HG03025 (cell line): ENCODE data around the gene GPR55.
"Not testable (repeated sequence)": the region's sequence is repeated elsewhere in the genome, so short reads cannot be mapped to it uniquely, and the experiment has no call there.

Experiments used
- ATAC-seq: cut with Tn5 transposase; IDR thresholded peaks from one replicate; pipeline ENCODE4 v1.9.1; 2021; ENCODE audit warnings: mild to moderate bottlenecking, moderate library complexity; ENCODE audit not compliant: unreplicated experiment, low FRiP score

Gene GPR55

GRCh38 chr2:230936243-230936642 is 11.2 kb upstream of the GPR55 start:
- not testable (repeated sequence) for ATAC-seq

- no peak for ATAC-seq
Observed at GRCh38 chr2:230935130-230935430, 10.0 kb upstream of the GPR55 start.

DNA sequence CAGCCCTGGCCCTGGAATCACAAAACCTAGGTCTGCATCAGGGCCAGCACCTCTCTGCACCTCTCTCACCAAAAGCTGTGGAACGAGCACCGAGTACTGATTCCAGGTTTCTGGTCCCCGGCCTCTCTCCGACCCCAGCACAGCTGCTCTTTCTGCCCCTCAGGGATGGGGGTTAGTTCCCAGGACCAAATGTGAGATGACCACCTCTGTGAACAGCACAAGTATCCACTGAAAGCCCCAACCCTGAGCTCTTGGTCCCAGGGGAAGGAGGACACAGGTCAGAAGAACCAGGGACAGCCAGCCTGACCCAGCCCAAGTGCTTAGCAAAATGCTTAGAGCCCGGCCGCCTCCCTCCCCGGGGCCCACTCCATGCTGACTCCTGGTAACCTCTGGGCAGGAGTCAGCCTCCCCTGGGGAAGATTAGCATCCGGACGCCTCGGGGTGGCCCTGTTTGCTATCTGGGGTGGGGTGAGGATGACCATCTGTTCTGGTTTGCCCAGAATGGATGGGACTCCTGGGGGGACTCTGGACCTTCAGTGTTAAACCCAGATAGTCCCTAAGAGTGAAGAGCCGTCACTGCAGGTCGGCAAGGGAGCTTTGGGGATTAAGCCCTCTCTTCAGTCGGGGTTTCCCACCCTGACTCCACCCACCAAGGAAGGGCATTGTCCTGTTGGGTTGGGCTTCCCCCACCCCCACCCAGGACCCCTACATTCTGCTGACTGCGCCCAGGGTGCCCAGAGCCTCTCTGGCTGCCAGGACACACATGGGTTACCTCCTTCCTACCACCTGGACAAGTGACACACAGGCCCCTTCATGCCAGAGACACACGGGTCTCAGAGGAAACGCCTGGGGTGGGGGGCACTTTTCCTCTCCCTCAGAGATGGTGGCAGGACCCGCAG is 9.4 kb upstream of the GPR55 start:
- no peak for ATAC-seq

- ATAC-seq, result no peak
Observed at GRCh38 chr2:230933521-230934180, 8.6 kb upstream of the GPR55 start.

GRCh38 chr2:230932556-230933511 is 7.8 kb upstream of the GPR55 start:
- no peak for ATAC-seq

- no peak for ATAC-seq
Observed at GRCh38 chr2:230931556-230932231, 6.7 kb upstream of the GPR55 start.

DNA sequence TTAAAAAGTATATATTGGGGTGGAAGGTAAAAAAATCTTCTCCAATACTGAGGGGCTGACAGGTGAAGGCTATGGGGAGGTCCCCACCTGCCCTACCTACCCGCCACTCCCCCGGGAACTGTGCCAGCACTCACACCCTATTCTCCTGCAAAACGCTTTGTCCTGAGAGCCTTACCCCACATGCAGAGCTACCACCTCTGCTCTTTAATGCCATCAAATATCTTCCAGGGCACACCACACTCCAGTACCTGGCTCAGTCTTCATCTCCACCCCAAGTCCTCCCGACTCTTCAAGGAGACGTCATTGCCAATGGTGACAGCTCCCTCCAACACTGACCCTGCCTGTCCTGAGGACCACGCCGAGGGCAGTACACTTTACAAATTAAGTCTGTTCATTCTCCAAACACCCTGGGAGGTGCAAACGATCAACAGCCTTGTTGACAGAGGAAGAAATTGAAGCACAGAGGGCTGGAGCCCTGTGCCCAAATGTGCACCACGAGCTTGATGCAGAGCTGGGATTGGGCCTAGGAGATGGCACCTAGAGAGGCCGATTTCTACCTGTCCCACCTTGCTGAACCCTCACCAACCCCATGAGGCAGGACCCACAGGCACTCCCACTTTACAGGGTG is 6.0 kb upstream of the GPR55 start:
- no peak for ATAC-seq

DNA sequence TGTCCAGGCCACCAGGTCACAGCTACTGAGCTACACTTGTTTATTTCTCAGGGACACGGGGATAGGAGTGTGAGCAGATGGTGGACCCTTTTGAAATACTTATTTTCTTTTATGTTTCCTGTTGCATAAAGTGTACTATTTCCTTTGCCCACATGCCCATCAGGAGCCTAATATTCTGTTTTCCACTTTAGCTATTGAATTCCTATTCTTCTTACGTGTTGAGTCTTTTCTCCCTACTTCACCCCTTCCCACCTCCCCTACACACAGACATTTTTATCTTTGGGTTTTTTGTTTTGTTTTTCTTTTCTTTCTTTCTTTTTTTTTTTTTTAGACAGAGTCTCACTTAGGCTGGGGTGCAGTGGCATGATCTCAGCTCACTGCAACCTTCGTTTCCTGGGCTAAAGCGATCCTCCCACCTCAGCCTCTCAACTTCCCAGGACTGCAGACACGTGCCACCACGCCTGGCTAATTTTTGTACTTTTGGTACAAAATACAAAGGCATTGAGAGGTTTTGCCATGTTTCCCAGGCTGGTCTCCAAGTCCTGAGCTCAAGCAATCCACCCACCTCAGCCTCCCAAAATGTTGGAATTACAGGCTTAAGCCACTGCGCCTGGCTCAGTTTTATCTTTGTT is 5.2 kb upstream of the GPR55 start:
- ATAC-seq, result no peak

- no peak for ATAC-seq
Observed at GRCh38 chr2:230929381-230930148, 4.5 kb upstream of the GPR55 start.

DNA sequence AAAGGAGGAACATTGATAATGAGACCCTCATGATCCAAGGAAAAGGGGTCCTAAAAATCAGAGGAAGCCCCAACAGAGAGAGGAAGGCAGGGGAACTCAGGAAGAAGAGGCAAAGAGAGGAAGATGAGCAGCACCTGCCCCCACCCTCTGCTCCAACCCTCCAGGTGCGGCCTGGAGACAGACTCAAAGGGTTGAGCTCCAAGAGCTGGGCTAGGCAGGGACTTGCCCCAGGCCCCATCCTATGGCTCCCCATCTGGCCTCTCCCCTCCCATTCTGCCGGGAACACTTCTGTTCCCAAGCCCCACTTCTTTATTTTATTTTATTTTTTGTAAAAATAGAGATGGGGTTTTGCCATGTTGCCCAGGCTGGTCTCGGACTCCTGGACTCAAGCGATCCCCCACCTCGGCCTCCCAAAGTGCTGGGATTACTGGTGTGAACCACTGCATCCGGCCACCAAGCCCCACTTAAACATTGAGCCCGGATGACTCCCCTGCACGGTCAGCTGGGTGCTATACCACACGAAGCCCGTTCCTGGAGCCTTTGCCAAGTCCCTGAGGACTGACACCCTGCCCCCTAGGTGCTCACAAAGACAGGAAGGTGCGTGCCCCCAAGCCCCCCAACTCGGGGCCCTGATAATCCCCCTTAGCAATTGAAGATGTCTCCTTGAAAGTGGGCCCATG is 3.8 kb upstream of the GPR55 start:
- ATAC-seq, result no peak

GRCh38 chr2:230927711-230928341 is 2.8 kb upstream of the GPR55 start:
- no peak for ATAC-seq

- no peak for ATAC-seq
Observed at GRCh38 chr2:230925879-230926765, 1.1 kb upstream of the GPR55 start.

DNA sequence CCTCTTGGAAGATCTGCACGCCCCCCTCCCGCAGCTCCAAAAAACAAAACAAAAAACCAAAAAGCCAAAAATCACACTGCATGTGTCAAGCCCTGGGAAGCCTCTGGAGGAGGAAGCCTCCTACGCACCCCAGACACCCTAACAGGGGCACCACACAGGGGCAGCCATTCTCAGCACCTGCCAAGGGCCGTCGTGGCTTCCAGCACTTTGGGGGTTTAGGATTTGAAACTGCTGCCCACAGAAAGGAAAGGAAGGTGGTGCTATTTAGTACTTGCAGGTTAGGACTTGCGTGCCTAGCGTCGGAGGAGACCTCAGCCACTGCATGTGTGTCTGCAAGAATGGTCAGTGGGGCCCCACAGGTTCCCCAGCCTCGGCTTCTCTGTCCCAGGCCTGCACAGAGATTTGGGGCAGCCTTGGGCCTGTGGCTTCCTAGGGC is 419 bp upstream of the GPR55 start:
- ATAC-seq, result no peak

- ATAC-seq, result peak; percentile 3
Observed at GRCh38 chr2:230924092-230924469, 961 bp downstream of the GPR55 start.

DNA sequence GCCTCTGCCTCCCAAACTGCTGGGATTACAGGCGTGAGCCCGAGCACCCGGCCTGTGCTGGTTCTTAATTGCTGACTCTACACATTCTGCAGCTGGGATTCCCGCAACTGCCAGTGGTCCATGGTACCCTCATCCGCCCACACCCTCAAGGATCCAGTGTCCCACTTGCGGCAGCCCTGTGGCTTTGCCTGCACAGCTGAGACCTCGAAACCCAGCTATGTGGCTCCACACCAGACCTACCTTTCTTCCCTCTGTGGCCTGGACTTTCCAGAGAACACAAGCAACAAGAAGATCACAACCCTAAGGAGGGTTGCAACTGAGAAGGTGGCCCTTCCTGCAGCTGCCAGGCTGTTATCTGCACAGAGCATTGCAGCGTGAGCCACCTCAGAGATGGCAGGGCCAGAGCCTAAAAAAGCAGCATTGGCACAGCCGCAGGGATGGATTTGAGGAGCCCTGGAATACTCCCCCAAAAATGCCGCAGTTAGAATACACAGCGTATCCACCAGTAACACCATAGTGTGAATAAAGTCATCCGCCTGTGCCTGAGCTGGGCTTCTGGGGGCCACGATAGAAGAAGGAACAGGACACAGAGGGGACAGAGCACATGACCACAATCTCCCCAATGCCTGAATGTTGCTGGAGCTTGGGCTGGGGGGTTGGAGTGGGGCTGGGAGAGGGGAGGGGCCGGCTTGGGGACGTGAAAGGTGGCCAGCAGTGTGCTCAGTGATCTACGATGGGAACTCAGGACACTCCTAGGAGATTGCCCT is 1.9 kb downstream of the GPR55 start:
- ATAC-seq, result no peak
